Subcutaneous adipose tissue (tissue), 4 donors: Measurements from ENCODE around the gene ZNF532. TPM values are rescaled to one million over a fixed set of nuclear protein-coding genes. Genes with fewer than 3 reads are reported as not detected.

ENCODE experiments used
- CTCF ChIP-seq: fragments of 450-650 bp; IDR thresholded peaks from one replicate; pipeline ENCODE4 v1.5.1; 2016; ENCODE audit warnings: low read depth, mild to moderate bottlenecking, control low read depth, antibody characterized with exemption, moderate library complexity
- total RNA-seq, 4 donors: library from RNA; depleted of rRNA; stranded (reverse); fragments of >200 nt; gene quantifications; one replicate each; pipeline ENCODE4 v1.1.0, GENCODE V29; 2016

Gene ZNF532
- total RNA-seq, 4 donors from 2014 or later, result 37.2 to 66.1 (median 47.6) TPM

- TF ChIP-seq CTCF, result no peak
Observed at GRCh38 chr18:59005262-59005661, 140.6 kb downstream of the ZNF532 start.

- TF ChIP-seq CTCF, result no peak
Observed at GRCh38 chr18:59006461-59007067, 141.9 kb downstream of the ZNF532 start.

GRCh38 chr18:59008302-59008974 is 143.8 kb downstream of the ZNF532 start:
- no peak for TF ChIP-seq CTCF

GRCh38 chr18:59009846-59010245 is 145.2 kb downstream of the ZNF532 start:
- no peak for TF ChIP-seq CTCF

- TF ChIP-seq CTCF, result no peak
Observed at GRCh38 chr18:59011289-59011688, 146.6 kb downstream of the ZNF532 start.

- TF ChIP-seq CTCF, result no peak
Observed at GRCh38 chr18:59011786-59012185, 147.1 kb downstream of the ZNF532 start.

GRCh38 chr18:59012815-59013705 is 148.4 kb downstream of the ZNF532 start:
- no peak for TF ChIP-seq CTCF
